Measurements from ENCODE around the gene GNG12.
"Not testable (repeated sequence)": the region's sequence is repeated elsewhere in the genome, so short reads cannot be mapped to it uniquely, and the experiment has no call there.

DNA sequence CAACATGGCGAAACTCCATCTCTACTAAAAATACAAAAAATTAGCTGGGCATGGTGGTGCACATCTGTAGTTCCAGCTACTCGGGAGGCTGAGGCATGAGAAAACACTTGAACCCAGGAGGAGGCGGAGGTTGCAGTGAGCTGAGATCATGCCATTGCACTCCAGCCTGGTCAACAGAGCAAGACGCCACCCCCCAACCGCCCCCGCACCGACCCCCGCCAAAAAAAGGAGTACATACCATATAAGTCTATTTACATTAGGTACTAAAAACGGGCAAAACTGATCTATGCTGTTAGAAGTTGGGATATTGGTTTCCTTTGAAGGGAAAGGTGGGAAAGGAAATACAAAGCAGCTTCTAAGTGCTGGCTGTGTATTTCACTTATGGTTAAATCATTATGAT, 103.0 kb downstream of the GNG12 start:
- TF ChIP-seq POLR2A (IDR thresholded peaks at IDR 0.05) = not testable (repeated sequence)
- TF ChIP-seq, protein P1, sequence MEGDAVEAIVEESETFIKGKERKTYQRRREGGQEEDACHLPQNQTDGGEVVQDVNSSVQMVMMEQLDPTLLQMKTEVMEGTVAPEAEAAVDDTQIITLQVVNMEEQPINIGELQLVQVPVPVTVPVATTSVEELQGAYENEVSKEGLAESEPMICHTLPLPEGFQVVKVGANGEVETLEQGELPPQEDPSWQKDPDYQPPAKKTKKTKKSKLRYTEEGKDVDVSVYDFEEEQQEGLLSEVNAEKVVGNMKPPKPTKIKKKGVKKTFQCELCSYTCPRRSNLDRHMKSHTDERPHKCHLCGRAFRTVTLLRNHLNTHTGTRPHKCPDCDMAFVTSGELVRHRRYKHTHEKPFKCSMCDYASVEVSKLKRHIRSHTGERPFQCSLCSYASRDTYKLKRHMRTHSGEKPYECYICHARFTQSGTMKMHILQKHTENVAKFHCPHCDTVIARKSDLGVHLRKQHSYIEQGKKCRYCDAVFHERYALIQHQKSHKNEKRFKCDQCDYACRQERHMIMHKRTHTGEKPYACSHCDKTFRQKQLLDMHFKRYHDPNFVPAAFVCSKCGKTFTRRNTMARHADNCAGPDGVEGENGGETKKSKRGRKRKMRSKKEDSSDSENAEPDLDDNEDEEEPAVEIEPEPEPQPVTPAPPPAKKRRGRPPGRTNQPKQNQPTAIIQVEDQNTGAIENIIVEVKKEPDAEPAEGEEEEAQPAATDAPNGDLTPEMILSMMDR (IDR thresholded peaks at IDR 0.05) = not testable (repeated sequence)

Data from heart left ventricle (tissue), 13 donors.